Natural killer cell (primary cell): Measurements from ENCODE around the gene WDR45B. TPM values are rescaled to one million over a fixed set of nuclear protein-coding genes. Genes with fewer than 3 reads are reported as not detected.

Experiments used
- ATAC-seq, 3 donors: fragments of 150-1000 bp in 2 of 3; fragments of 200-7000 bp in 1 of 3; cut with Tn5 transposase; 1 replicate in 1 of 3; 2 replicates in 2 of 3; pipeline ENCODE4 v1.10.0; 2021; ENCODE audit warnings: mild to moderate bottlenecking in 2 of 3, moderate library complexity in 2 of 3
- DNase-seq, 2 donors: peaks; one replicate each; pipeline versions ENCODE4 v3.0.0 to v3.0.0-alpha.2; 2013 to 2021; ENCODE audit warnings: mixed read lengths in 1 of 2
- H3K27ac ChIP-seq: one replicate; pipeline ENCODE4 v1.5.1; 2013; ENCODE audit warnings: mild to moderate bottlenecking, low read length
- H3K27me3 ChIP-seq: one replicate; pipeline ENCODE4 v1.6.1; 2013; ENCODE audit warnings: low read length; ENCODE audit not compliant: control insufficient read depth, insufficient read depth
- H3K36me3 ChIP-seq: one replicate; pipeline ENCODE4 v1.6.1; 2013; ENCODE audit warnings: low read length; ENCODE audit not compliant: control insufficient read depth, insufficient read depth
- H3K4me1 ChIP-seq: one replicate; pipeline ENCODE4 v1.6.1; 2013; ENCODE audit warnings: low read length; ENCODE audit not compliant: control insufficient read depth, insufficient read depth
- H3K4me3 ChIP-seq: one replicate; pipeline ENCODE4 v1.5.1; 2013; ENCODE audit warnings: low read length
- H3K9me3 ChIP-seq: one replicate; pipeline ENCODE4 v1.6.1; 2013; ENCODE audit warnings: low read length; ENCODE audit not compliant: control insufficient read depth, insufficient read depth
- H3K27ac Mint-ChIP-seq, 2 donors: one replicate each; pipeline ENCODE4 v1.8.0; 2022; ENCODE audit warnings: mild to moderate bottlenecking in 2 of 2, mixed read lengths in 2 of 2, moderate library complexity in 1 of 2
- H3K27me3 Mint-ChIP-seq, 2 donors: one replicate each; pipeline ENCODE4 v1.8.0; 2022; ENCODE audit warnings: low read depth in 2 of 2, mixed read lengths in 2 of 2
- H3K36me3 Mint-ChIP-seq: one replicate; pipeline ENCODE4 v1.8.0; 2022; ENCODE audit warnings: mixed read lengths
- H3K4me1 Mint-ChIP-seq, 2 donors: one replicate each; pipeline ENCODE4 v1.8.0; 2022; ENCODE audit warnings: mixed read lengths in 2 of 2
- H3K4me3 Mint-ChIP-seq: one replicate; pipeline ENCODE4 v1.8.0; 2022; ENCODE audit warnings: mild to moderate bottlenecking, moderate library complexity, mixed read lengths
- H3K9me3 Mint-ChIP-seq, 2 donors: one replicate each; pipeline ENCODE4 v1.8.0; 2022; ENCODE audit warnings: mixed read lengths in 2 of 2
- CTCF ChIP-seq: fragments of 200-600 bp; IDR thresholded peaks from one replicate; pipeline ENCODE4 v1.8.0; 2022; ENCODE audit warnings: antibody characterized with exemption
- WGBS: methylation state at CpG from one replicate; pipeline ENCODE4 v1.1.7; 2013; ENCODE audit warnings: missing lambda C conversion rate; ENCODE audit not compliant: insufficient coverage; 5-methylcytosine and 5-hydroxymethylcytosine counted together
- intact Hi-C: fragments of 100-400 bp; cut with micrococcal nuclease; formaldehyde crosslinking; loops from one replicate; pipeline ENCODE4 v1.14.2; 2022
- total RNA-seq, 4 donors: library from RNA; stranded (reverse); fragments of 120-200 nt in 1 of 4; gene quantifications; one replicate each; pipeline versions ENCODE4 v1.2.3 to v1.2.4, GENCODE V29; 2013 to 2022

The WDR45B gene
- total RNA-seq, 3 donors from 2014 or later (not counting 1 experiment from before 2014, with no cell fraction given), result 81.8 to 112 (median 94.6) TPM

- DNase-seq, result no peak
- Histone ChIP-seq H3K9me3 (peaks cover 7% of the 10 kb centered on the region), H3K4me3 (no peak overlapping the region), H3K4me1 (no peaks in the 10 kb centered on the region), H3K36me3 (no peaks in the 10 kb centered on the region), H3K27ac (no peak overlapping the region), H3K27me3 (peaks cover under 1% of the 10 kb centered on the region)
- no peaks in the 10 kb centered on the region for H3K4me1 Mint-ChIP-seq
- no peaks in the 10 kb centered on the region for H3K9me3 Mint-ChIP-seq
- intact Hi-C loops, result no loop called here
- 86% methylated on average over 11 of the region's 17 CpGs for WGBS
- H3K27me3 Mint-ChIP-seq, result no peaks in the 10 kb centered on the region
- no peak overlapping the region for H3K4me3 Mint-ChIP-seq
- TF ChIP-seq CTCF, result no peak
- H3K36me3 Mint-ChIP-seq, result no peaks in the 10 kb centered on the region
- no peak overlapping the region for H3K27ac Mint-ChIP-seq
- ATAC-seq, result no peak
Measured at GRCh38 chr17:82691714-82692113, 43.5 kb upstream of the WDR45B start.

- Mint-ChIP-seq H3K9me3 (no peaks in the 10 kb centered on the region), H3K27me3 (no peaks in the 10 kb centered on the region), H3K4me1 (no peaks in the 10 kb centered on the region), H3K27ac (no peak overlapping the region), H3K36me3 (no peaks in the 10 kb centered on the region), H3K4me3 (no peak overlapping the region)
- H3K27me3 ChIP-seq, result no peaks in the 10 kb centered on the region
- no peaks in the 10 kb centered on the region for H3K4me1 ChIP-seq
- intact Hi-C loops, result no loop called here
- no peak for ATAC-seq
- peaks cover 7% of the 10 kb centered on the region for H3K9me3 ChIP-seq
- WGBS, result 84% methylated on average over 15 of the region's 18 CpGs
- TF ChIP-seq CTCF, result no peak
- no peaks in the 10 kb centered on the region for H3K36me3 ChIP-seq
- DNase-seq, result no peak
- H3K27ac ChIP-seq, result no peak overlapping the region
- no peak overlapping the region for H3K4me3 ChIP-seq
Measured at GRCh38 chr17:82690786-82691489, 42.7 kb upstream of the WDR45B start.

- no peak overlapping the region for H3K27ac Mint-ChIP-seq
- ATAC-seq, result no peak
- H3K36me3 Mint-ChIP-seq, result no peaks in the 10 kb centered on the region
- DNase-seq, result no peak
- no peaks in the 10 kb centered on the region for H3K4me1 Mint-ChIP-seq
- no peak overlapping the region for H3K4me3 Mint-ChIP-seq
- WGBS, result 92% methylated on average over 8 of the region's 8 CpGs
- intact Hi-C loops, result no loop called here
- no peaks in the 10 kb centered on the region for H3K27me3 Mint-ChIP-seq
- Histone ChIP-seq H3K36me3 (no peaks in the 10 kb centered on the region), H3K9me3 (peaks cover under 1% of the 10 kb centered on the region), H3K27me3 (no peaks in the 10 kb centered on the region), H3K27ac (no peak overlapping the region), H3K4me3 (no peak overlapping the region), H3K4me1 (no peaks in the 10 kb centered on the region)
- H3K9me3 Mint-ChIP-seq, result no peaks in the 10 kb centered on the region
- no peak for TF ChIP-seq CTCF
Measured at GRCh38 chr17:82689077-82689476, 40.8 kb upstream of the WDR45B start.

- H3K27ac ChIP-seq, result no peak overlapping the region
- 94% methylated on average over 9 of the region's 9 CpGs for WGBS
- no peaks in the 10 kb centered on the region for H3K36me3 ChIP-seq
- no peak for ATAC-seq
- no peaks in the 10 kb centered on the region for H3K9me3 ChIP-seq
- DNase-seq, result no peak
- H3K27me3 ChIP-seq, result no peaks in the 10 kb centered on the region
- no peak overlapping the region for H3K27ac Mint-ChIP-seq
- no peaks in the 10 kb centered on the region for H3K4me1 Mint-ChIP-seq
- H3K4me3 Mint-ChIP-seq, result no peak overlapping the region
- intact Hi-C loops, result no loop called here
- H3K4me1 ChIP-seq, result no peaks in the 10 kb centered on the region
- H3K9me3 Mint-ChIP-seq, result no peaks in the 10 kb centered on the region
- TF ChIP-seq CTCF, result no peak
- no peaks in the 10 kb centered on the region for H3K27me3 Mint-ChIP-seq
- H3K36me3 Mint-ChIP-seq, result no peaks in the 10 kb centered on the region
- H3K4me3 ChIP-seq, result no peak overlapping the region
Measured at GRCh38 chr17:82687871-82688270, 39.6 kb upstream of the WDR45B start.
